Measurements from ENCODE around the gene GPX4.

The GPX4 gene

DNA sequence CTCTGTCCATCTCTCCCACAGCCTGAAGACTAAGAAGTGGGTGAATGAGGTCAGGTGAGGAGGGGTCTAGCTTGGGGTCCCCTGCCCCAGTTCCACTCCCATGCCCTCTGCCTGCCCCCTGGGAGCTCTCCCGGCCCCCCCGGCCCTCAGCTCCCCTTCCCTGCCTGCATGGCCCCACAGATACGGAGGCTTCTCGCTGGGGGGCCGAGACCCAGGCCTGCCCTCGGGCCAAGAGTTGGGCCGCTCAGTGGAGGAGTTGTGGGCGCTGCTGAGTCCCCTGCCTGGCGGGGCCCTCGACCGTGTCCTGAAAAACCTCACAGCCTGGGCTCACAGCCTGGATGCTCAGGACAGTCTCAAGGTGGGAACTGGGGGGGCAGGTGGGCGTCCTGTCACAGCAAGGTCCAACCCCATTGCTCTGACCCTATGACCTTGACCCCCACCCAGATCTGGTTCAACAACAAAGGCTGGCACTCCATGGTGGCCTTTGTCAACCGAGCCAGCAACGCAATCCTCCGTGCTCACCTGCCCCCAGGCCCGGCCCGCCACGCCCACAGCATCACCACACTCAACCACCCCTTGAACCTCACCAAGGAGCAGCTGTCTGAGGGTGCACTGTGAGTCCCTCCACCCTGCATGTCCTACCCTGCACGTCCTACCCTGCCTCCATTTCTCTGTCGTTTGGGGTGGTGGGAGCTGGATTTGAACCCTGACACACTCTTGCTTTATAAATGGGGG lies 47.7 kb upstream of the GPX4 start:
- no peaks in the 10 kb centered on the region for H3F3A ChIP-seq (ENCODE audit: low read depth)
- H3K9me2 ChIP-seq (replicated peaks; ENCODE audit: low read depth, low read length): no peaks in the 10 kb centered on the region
- no peak overlapping the region for H3K4me2 ChIP-seq (ENCODE audit: low read depth, low read length, poor library complexity, severe bottlenecking)
- no peaks in the 10 kb centered on the region for H3K36me3 ChIP-seq (ENCODE audit: insufficient read depth, low read length)
- no peaks in the 10 kb centered on the region for H3K4me1 ChIP-seq (ENCODE audit: insufficient read depth, low read length, poor library complexity, severe bottlenecking)
- H2AFZ ChIP-seq (ENCODE audit: low read length): no peak overlapping the region
- H3K27me3 ChIP-seq (ENCODE audit: insufficient read depth, low read length, poor library complexity, severe bottlenecking): no peaks in the 10 kb centered on the region
- H3K9ac ChIP-seq (ENCODE audit: low read depth, low read length, poor library complexity, severe bottlenecking): no peak overlapping the region
- no peaks in the 10 kb centered on the region for H3K79me2 ChIP-seq (ENCODE audit: insufficient read depth, low read length)
- no peak overlapping the region for H3K4me3 ChIP-seq (ENCODE audit: low read length, poor library complexity, severe bottlenecking)
- H3K9me3 ChIP-seq (ENCODE audit: insufficient read depth, low read depth, low read length): peaks cover 25% of the 10 kb centered on the region; the same call in 1 of the 2 replicates
- TF ChIP-seq, protein P1, sequence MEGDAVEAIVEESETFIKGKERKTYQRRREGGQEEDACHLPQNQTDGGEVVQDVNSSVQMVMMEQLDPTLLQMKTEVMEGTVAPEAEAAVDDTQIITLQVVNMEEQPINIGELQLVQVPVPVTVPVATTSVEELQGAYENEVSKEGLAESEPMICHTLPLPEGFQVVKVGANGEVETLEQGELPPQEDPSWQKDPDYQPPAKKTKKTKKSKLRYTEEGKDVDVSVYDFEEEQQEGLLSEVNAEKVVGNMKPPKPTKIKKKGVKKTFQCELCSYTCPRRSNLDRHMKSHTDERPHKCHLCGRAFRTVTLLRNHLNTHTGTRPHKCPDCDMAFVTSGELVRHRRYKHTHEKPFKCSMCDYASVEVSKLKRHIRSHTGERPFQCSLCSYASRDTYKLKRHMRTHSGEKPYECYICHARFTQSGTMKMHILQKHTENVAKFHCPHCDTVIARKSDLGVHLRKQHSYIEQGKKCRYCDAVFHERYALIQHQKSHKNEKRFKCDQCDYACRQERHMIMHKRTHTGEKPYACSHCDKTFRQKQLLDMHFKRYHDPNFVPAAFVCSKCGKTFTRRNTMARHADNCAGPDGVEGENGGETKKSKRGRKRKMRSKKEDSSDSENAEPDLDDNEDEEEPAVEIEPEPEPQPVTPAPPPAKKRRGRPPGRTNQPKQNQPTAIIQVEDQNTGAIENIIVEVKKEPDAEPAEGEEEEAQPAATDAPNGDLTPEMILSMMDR (conservative IDR thresholded peaks at IDR 0.05; ENCODE audit: low read length): no peak
- no peak for TF ChIP-seq EZH2phosphoT487 (IDR thresholded peaks at IDR 0.05; ENCODE audit: borderline replicate concordance)
- no peaks in the 10 kb centered on the region for H4K20me1 ChIP-seq (ENCODE audit: insufficient read depth, low read length, poor library complexity, severe bottlenecking)

DNA sequence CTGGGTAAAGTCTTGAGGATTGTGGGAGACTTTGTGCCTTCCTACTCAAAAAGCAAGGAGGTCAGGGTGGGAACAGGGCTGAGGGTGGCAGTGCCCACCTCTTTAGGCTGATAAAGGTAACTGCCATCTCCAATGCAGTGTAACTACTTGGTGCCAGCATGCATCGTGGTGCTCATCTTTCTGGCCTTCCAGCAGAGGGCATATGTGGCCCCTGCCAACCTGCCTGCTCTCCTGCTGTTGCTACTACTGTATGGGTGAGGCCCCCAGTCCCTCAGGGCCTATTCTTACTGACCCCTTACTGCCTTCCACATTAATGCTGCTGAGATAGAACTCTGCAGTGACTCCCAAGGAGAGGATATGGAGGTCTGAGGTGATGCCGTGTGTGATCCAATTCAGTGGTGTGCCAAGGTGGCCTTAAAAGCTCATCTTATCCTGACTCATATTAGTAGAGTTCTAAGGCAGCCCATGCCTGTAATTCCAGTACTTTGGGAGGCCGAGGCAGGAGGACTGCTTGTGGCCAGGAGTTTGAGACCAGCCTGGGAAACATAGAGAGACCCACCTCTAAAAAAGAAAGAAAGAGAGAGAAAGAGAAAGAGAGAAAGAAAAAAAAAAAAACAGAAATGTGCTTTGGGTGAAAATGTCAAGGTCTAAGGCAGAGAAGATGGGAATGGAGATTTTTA lies 46.5 kb upstream of the GPX4 start:
- Histone ChIP-seq H3K4me1 (ENCODE audit: insufficient read depth, low read length, poor library complexity, severe bottlenecking) (no peaks in the 10 kb centered on the region), H3K27me3 (ENCODE audit: insufficient read depth, low read length, poor library complexity, severe bottlenecking) (no peaks in the 10 kb centered on the region), H3K36me3 (ENCODE audit: insufficient read depth, low read length) (no peaks in the 10 kb centered on the region), H3K9ac (ENCODE audit: low read depth, low read length, poor library complexity, severe bottlenecking) (no peak overlapping the region), H2AFZ (ENCODE audit: low read length) (no peak overlapping the region), H4K20me1 (ENCODE audit: insufficient read depth, low read length, poor library complexity, severe bottlenecking) (no peaks in the 10 kb centered on the region), H3K4me3 (ENCODE audit: low read length, poor library complexity, severe bottlenecking) (no peak overlapping the region), H3K79me2 (ENCODE audit: insufficient read depth, low read length) (no peaks in the 10 kb centered on the region), H3F3A (ENCODE audit: low read depth) (no peaks in the 10 kb centered on the region), H3K4me2 (ENCODE audit: low read depth, low read length, poor library complexity, severe bottlenecking) (no peak overlapping the region), H3K9me3 (ENCODE audit: insufficient read depth, low read depth, low read length) (peaks cover 25% of the 10 kb centered on the region; the same call in 1 of the 2 replicates), H3K9me2 (replicated peaks; ENCODE audit: low read depth, low read length) (no peaks in the 10 kb centered on the region)
- TF ChIP-seq, protein P1 (conservative IDR thresholded peaks at IDR 0.05; ENCODE audit: low read length): peak; percentile 29; the same call in 1 of the 2 replicates
- no peak for TF ChIP-seq EZH2phosphoT487 (IDR thresholded peaks at IDR 0.05; ENCODE audit: borderline replicate concordance)

DNA sequence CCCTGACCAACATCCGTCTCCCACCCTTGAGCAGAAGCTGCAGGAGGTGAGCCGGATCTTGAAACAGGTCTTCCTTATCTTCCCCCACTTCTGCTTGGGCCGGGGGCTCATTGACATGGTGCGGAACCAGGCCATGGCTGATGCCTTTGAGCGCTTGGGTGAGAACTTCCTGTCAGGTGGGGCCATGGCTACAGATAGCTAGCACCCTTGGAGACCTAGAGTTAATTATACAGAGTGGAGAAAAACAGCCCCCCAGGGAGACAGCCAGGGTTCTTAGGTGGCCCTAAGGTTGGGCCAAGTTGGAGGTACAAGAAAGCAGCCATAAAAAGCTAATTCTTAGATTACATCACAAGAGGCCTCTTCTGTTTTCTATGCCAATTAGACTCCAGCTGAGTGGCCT lies 45.7 kb upstream of the GPX4 start:
- no peak overlapping the region for H2AFZ ChIP-seq (ENCODE audit: low read length)
- no peaks in the 10 kb centered on the region for H3F3A ChIP-seq (ENCODE audit: low read depth)
- no peaks in the 10 kb centered on the region for H3K79me2 ChIP-seq (ENCODE audit: insufficient read depth, low read length)
- H3K36me3 ChIP-seq (ENCODE audit: insufficient read depth, low read length): no peaks in the 10 kb centered on the region
- no peaks in the 10 kb centered on the region for H3K4me1 ChIP-seq (ENCODE audit: insufficient read depth, low read length, poor library complexity, severe bottlenecking)
- TF ChIP-seq, protein P1 (conservative IDR thresholded peaks at IDR 0.05; ENCODE audit: low read length): no peak
- TF ChIP-seq EZH2phosphoT487 (IDR thresholded peaks at IDR 0.05; ENCODE audit: borderline replicate concordance): no peak
- H4K20me1 ChIP-seq (ENCODE audit: insufficient read depth, low read length, poor library complexity, severe bottlenecking): no peaks in the 10 kb centered on the region
- no peak overlapping the region for H3K4me2 ChIP-seq (ENCODE audit: low read depth, low read length, poor library complexity, severe bottlenecking)
- H3K9ac ChIP-seq (ENCODE audit: low read depth, low read length, poor library complexity, severe bottlenecking): no peak overlapping the region
- no peak overlapping the region for H3K4me3 ChIP-seq (ENCODE audit: low read length, poor library complexity, severe bottlenecking)
- no peaks in the 10 kb centered on the region for H3K9me2 ChIP-seq (replicated peaks; ENCODE audit: low read depth, low read length)
- peaks cover 25% of the 10 kb centered on the region; the same call in 1 of the 2 replicates for H3K9me3 ChIP-seq (ENCODE audit: insufficient read depth, low read depth, low read length)
- H3K27me3 ChIP-seq (ENCODE audit: insufficient read depth, low read length, poor library complexity, severe bottlenecking): no peaks in the 10 kb centered on the region
